Measurements from ENCODE around the gene ADAMTS3. TPM values are rescaled to one million over a fixed set of nuclear protein-coding genes. Genes with fewer than 3 reads are reported as not detected.

ADAMTS3 gene
- total and polyA plus RNA-seq, 12 donors = 1.0 to 13.1 (median 2.2) TPM

DNA sequence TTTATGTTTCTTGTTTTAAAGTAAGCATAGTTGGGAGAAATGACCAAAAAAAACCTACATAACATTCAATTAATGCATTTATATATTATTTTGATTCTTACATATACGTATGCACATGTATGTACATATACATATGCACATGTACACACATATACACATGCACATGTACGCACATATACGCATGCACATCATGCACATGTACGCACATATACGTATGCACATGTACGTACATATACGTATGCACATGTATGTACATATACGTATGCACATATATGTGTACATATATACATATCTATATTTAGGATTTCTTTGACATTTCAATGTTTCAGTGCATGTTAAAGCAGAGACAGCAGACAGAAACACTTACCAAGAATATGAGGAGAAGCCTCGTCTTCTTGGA is 263.4 kb downstream of the ADAMTS3 start:
- TF ChIP-seq POLR2A (IDR thresholded peaks at IDR 0.05) = no peak
- TF ChIP-seq, protein P1, sequence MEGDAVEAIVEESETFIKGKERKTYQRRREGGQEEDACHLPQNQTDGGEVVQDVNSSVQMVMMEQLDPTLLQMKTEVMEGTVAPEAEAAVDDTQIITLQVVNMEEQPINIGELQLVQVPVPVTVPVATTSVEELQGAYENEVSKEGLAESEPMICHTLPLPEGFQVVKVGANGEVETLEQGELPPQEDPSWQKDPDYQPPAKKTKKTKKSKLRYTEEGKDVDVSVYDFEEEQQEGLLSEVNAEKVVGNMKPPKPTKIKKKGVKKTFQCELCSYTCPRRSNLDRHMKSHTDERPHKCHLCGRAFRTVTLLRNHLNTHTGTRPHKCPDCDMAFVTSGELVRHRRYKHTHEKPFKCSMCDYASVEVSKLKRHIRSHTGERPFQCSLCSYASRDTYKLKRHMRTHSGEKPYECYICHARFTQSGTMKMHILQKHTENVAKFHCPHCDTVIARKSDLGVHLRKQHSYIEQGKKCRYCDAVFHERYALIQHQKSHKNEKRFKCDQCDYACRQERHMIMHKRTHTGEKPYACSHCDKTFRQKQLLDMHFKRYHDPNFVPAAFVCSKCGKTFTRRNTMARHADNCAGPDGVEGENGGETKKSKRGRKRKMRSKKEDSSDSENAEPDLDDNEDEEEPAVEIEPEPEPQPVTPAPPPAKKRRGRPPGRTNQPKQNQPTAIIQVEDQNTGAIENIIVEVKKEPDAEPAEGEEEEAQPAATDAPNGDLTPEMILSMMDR (IDR thresholded peaks at IDR 0.05) = no peak
- no peaks in the 10 kb centered on the region for H3K27me3 ChIP-seq
- H3K4me3 ChIP-seq = no peak overlapping the region
- no peaks in the 10 kb centered on the region for H3K4me1 ChIP-seq (replicated peaks in 1 of 2)
- no peak overlapping the region for H3K27ac ChIP-seq
- WGBS, 4 donors = 92 to 95% (median 94%) methylated on average over 9 of the region's 9 CpGs
- intact Hi-C loops (cut with DNase I) = no loop called here
- DNase-seq = no peak
- no peaks in the 10 kb centered on the region for H3K36me3 ChIP-seq (replicated peaks in 1 of 2)
- no peaks in the 10 kb centered on the region for H3K9me3 ChIP-seq (replicated peaks in 1 of 3)

DNA sequence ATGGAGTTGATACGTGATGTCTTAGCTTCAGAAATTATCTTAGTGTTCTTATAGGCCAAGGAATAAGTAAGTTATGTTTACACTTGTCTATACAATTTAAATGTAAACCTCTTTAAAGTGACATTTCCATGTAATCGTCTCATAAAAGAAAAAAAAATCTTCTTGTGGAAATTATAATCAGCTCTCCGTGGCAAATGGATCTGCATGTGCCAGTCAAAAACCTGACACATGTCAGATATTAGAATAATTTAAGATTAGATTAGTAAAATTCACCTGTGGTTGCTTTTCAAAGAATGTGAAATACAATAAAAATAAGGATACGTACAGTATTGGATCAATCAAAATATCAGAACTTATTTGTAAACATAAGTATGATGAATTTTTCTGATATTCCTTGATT is 263.9 kb downstream of the ADAMTS3 start:
- TF ChIP-seq, protein P1 (IDR thresholded peaks at IDR 0.05) = no peak
- TF ChIP-seq POLR2A (IDR thresholded peaks at IDR 0.05) = no peak
- Histone ChIP-seq H3K27ac (no peak overlapping the region), H3K9me3 (replicated peaks in 1 of 3) (no peaks in the 10 kb centered on the region), H3K4me1 (replicated peaks in 1 of 2) (no peaks in the 10 kb centered on the region), H3K36me3 (replicated peaks in 1 of 2) (no peaks in the 10 kb centered on the region), H3K27me3 (no peaks in the 10 kb centered on the region), H3K4me3 (no peak overlapping the region)
- no peak for DNase-seq
- intact Hi-C loops (cut with DNase I) = no loop called here
- WGBS, 4 donors = 92 to 95% (median 93%) methylated on average over 4 of the region's 4 CpGs

GRCh38 chr4:72302981-72303704 is 265.9 kb downstream of the ADAMTS3 start:
- Histone ChIP-seq H3K4me1 (replicated peaks in 1 of 2) (no peaks in the 10 kb centered on the region), H3K9me3 (replicated peaks in 1 of 3) (no peaks in the 10 kb centered on the region), H3K27me3 (no peaks in the 10 kb centered on the region), H3K4me3 (no peak overlapping the region), H3K36me3 (replicated peaks in 1 of 2) (no peaks in the 10 kb centered on the region), H3K27ac (no peak overlapping the region)
- TF ChIP-seq, protein P1 (IDR thresholded peaks at IDR 0.05) = peak; percentile 30 to 71 (median 57)
- TF ChIP-seq POLR2A (IDR thresholded peaks at IDR 0.05) = no peak
- intact Hi-C loops (cut with DNase I) = no loop called here
- 67 to 77% (median 76%) methylated on average over 4 of the region's 4 CpGs for WGBS, 4 donors
- peak; percentile 17 to 63 (median 40) for DNase-seq

- Histone ChIP-seq H3K9me3 (replicated peaks in 1 of 3) (no peaks in the 10 kb centered on the region), H3K27ac (no peak overlapping the region), H3K27me3 (no peaks in the 10 kb centered on the region), H3K4me3 (no peak overlapping the region), H3K4me1 (replicated peaks in 1 of 2) (no peaks in the 10 kb centered on the region), H3K36me3 (replicated peaks in 1 of 2) (no peaks in the 10 kb centered on the region)
- intact Hi-C loops (cut with DNase I) = no loop called here
- 95 to 98% (median 96%) methylated on average over 2 of the region's 2 CpGs for WGBS, 4 donors
- no peak for TF ChIP-seq POLR2A (IDR thresholded peaks at IDR 0.05)
- TF ChIP-seq, protein P1 (IDR thresholded peaks at IDR 0.05) = no peak
- no peak for DNase-seq
Measured at GRCh38 chr4:72301759-72302158, 267.3 kb downstream of the ADAMTS3 start.
